H1 (cell line): Measurements from ENCODE around the gene ADRA2B. TPM values are rescaled to one million over a fixed set of nuclear protein-coding genes. Genes with fewer than 3 reads are reported as not detected.

Source experiments
- CTCF ChIA-PET: fragments of 300-600 bp; sonication (Branson Sonifier 250); formaldehyde crosslinking; loops from one replicate; lab custom pipeline; 2021; ENCODE audit not compliant: partially characterized antibody; lab: Charles Lee
- POLR2A ChIA-PET: fragments of 300-600 bp; sonication (Branson Sonifier 250); formaldehyde crosslinking; loops from one replicate; lab custom pipeline; 2021; ENCODE audit warnings: inconsistent platforms; ENCODE audit not compliant: partially characterized antibody; lab: Charles Lee
- DNase-seq, 2 experiments: peaks; one replicate each; pipeline versions ENCODE4 v3.0.0 to v3.0.0-alpha.2; 2010 to 2022; ENCODE audit warnings: low spot score in 2 of 2, low read depth in 1 of 2, mixed read lengths in 1 of 2
- FAIRE-seq: peaks from 2 replicates; lab custom pipeline; 2011; peaks lifted over from hg19 to GRCh38; lab: Jason Lieb, UNC
- H2AFZ ChIP-seq: 2 replicates; pipeline ENCODE4 v1.8.1; 2012; ENCODE audit warnings: low read length, inconsistent platforms
- H2AK5ac ChIP-seq: 2 replicates; pipeline ENCODE4 v1.6.1; 2013; ENCODE audit warnings: low read depth, low read length
- H2BK120ac ChIP-seq: replicated peaks from 2 replicates; pipeline ENCODE3; 2013; ENCODE audit warnings: low read depth, low read length, inconsistent platforms
- H2BK12ac ChIP-seq: 2 replicates; pipeline ENCODE4 v1.6.1; 2013; ENCODE audit warnings: low read depth, low read length
- H2BK15ac ChIP-seq: 2 replicates; pipeline ENCODE4 v1.6.1; 2013; ENCODE audit warnings: low read length
- H2BK20ac ChIP-seq: 2 replicates; pipeline ENCODE4 v1.6.1; 2013; ENCODE audit warnings: low read length
- H2BK5ac ChIP-seq: 2 replicates; pipeline ENCODE4 v1.6.1; 2013; ENCODE audit warnings: low read depth, low read length
- H3K14ac ChIP-seq: 2 replicates; pipeline ENCODE4 v1.6.1; 2013; ENCODE audit warnings: inconsistent platforms; ENCODE audit not compliant: insufficient read length
- H3K18ac ChIP-seq: 2 replicates; pipeline ENCODE4 v1.6.1; 2013; ENCODE audit warnings: low read length; ENCODE audit errors: extremely low read depth
- H3K23ac ChIP-seq: 2 replicates; pipeline ENCODE4 v1.6.1; 2013; ENCODE audit warnings: inconsistent platforms; ENCODE audit not compliant: insufficient read length
- H3K23me2 ChIP-seq: 2 replicates; pipeline ENCODE4 v1.6.1; 2013; ENCODE audit warnings: low read depth, low read length
- H3K27ac ChIP-seq: 2 replicates; pipeline ENCODE4 v1.6.1; 2011; ENCODE audit warnings: low read depth, low read length, inconsistent platforms
- H3K27me3 ChIP-seq, 4 experiments: replicated peaks in 1 of 4; 1 replicate in 1 of 4; 2 replicates in 3 of 4; pipeline versions ENCODE4 v1.6.1 to v1.8.1; 2011 to 2013; ENCODE audit warnings: low read length in 3 of 4, mild to moderate bottlenecking in 3 of 4, inconsistent platforms in 2 of 4, mixed read lengths in 2 of 4, moderate library complexity in 1 of 4; ENCODE audit not compliant: control insufficient read depth in 3 of 4, insufficient read depth in 3 of 4; ENCODE audit errors: extremely low read depth in 1 of 4
- H3K36me3 ChIP-seq, 4 experiments: 2 replicates each; pipeline versions ENCODE4 v1.6.1 to v1.8.1; 2011 to 2013; ENCODE audit warnings: mild to moderate bottlenecking in 4 of 4, low read length in 3 of 4, moderate library complexity in 2 of 4, control low read depth in 1 of 4, inconsistent platforms in 1 of 4; ENCODE audit not compliant: insufficient read depth in 4 of 4, control insufficient read depth in 2 of 4
- H3K4ac ChIP-seq: replicated peaks from 2 replicates; pipeline ENCODE3; 2013; ENCODE audit warnings: low read length, low read depth, mixed read lengths, inconsistent platforms; ENCODE audit not compliant: insufficient read length
- H3K4me1 ChIP-seq, 4 experiments: replicated peaks in 1 of 4; 1 replicate in 1 of 4; 2 replicates in 3 of 4; pipeline versions ENCODE4 v1.6.1 to v1.8.1; 2011 to 2013; ENCODE audit warnings: low read length in 3 of 4, inconsistent platforms in 2 of 4, mixed read lengths in 1 of 4; ENCODE audit not compliant: insufficient read depth in 4 of 4, control insufficient read depth in 3 of 4
- H3K4me2 ChIP-seq, 2 experiments: 2 replicates each; pipeline versions ENCODE4 v1.6.1 to v1.8.1; 2011 to 2013; ENCODE audit warnings: low read depth in 2 of 2, low read length in 2 of 2, control low read depth in 1 of 2, inconsistent platforms in 1 of 2, mild to moderate bottlenecking in 1 of 2; ENCODE audit not compliant: insufficient read depth in 1 of 2
- H3K4me3 ChIP-seq, 4 experiments: fragments of 200-600, 300-600 bp in 1 of 4; sonication (generic), shearing (Covaris generic), sonication (Bioruptor Twin) in 1 of 4; 2 replicates each; pipeline versions ENCODE4 v1.5.1 to v1.8.1; 2011 to 2016; ENCODE audit warnings: low read length in 4 of 4, low read depth in 3 of 4, control low read depth in 2 of 4, inconsistent platforms in 2 of 4, mild to moderate bottlenecking in 2 of 4, mixed read lengths in 1 of 4, moderate library complexity in 1 of 4; ENCODE audit not compliant: insufficient read depth in 2 of 4; ENCODE audit errors: extremely low read depth in 1 of 4
- H3K56ac ChIP-seq: replicated peaks from 2 replicates; pipeline ENCODE3; 2013; ENCODE audit warnings: low read depth, mild to moderate bottlenecking, mixed read lengths, low read length, inconsistent platforms; ENCODE audit not compliant: insufficient read length
- H3K79me1 ChIP-seq: 2 replicates; pipeline ENCODE4 v1.6.1; 2013; ENCODE audit warnings: low read depth, low read length, control low read depth
- H3K79me2 ChIP-seq, 2 experiments: 2 replicates each; pipeline versions ENCODE4 v1.6.1 to v1.8.1; 2012 to 2013; ENCODE audit warnings: low read length in 2 of 2, mild to moderate bottlenecking in 2 of 2, inconsistent platforms in 1 of 2; ENCODE audit not compliant: insufficient read depth in 2 of 2, control insufficient read depth in 1 of 2
- H3K9ac ChIP-seq, 4 experiments: replicated peaks in 1 of 4; 1 replicate in 1 of 4; 2 replicates in 3 of 4; pipeline versions ENCODE4 v1.6.1 to v1.8.1; 2011 to 2013; ENCODE audit warnings: low read depth in 3 of 4, low read length in 3 of 4, control low read depth in 2 of 4, mild to moderate bottlenecking in 2 of 4, moderate library complexity in 2 of 4, inconsistent platforms in 1 of 4; ENCODE audit errors: extremely low read depth in 1 of 4
- H3K9me3 ChIP-seq, 2 experiments: 2 replicates each; pipeline versions ENCODE4 v1.6.1 to v1.8.1; 2012 to 2013; ENCODE audit warnings: mild to moderate bottlenecking in 2 of 2, moderate library complexity in 2 of 2, control low read depth in 1 of 2, inconsistent platforms in 1 of 2, low read depth in 1 of 2, low read length in 1 of 2, mixed read lengths in 1 of 2; ENCODE audit not compliant: insufficient read depth in 2 of 2
- H4K20me1 ChIP-seq, 2 experiments: replicated peaks in 1 of 2; 2 replicates each; pipeline versions ENCODE3 to v1.8.1; 2011 to 2013; ENCODE audit warnings: inconsistent platforms in 2 of 2, low read length in 2 of 2, mild to moderate bottlenecking in 1 of 2; ENCODE audit not compliant: insufficient read depth in 2 of 2, control insufficient read depth in 1 of 2
- H4K5ac ChIP-seq: 2 replicates; pipeline ENCODE4 v1.6.1; 2013; ENCODE audit warnings: low read length, low read depth, mixed read lengths, inconsistent platforms; ENCODE audit not compliant: insufficient read length
- H4K8ac ChIP-seq: 2 replicates; pipeline ENCODE4 v1.8.0; 2013; ENCODE audit warnings: mild to moderate bottlenecking, moderate library complexity, low read length, inconsistent platforms; ENCODE audit not compliant: insufficient read depth; ENCODE audit errors: extremely low read depth
- H4K91ac ChIP-seq: replicated peaks from 2 replicates; pipeline ENCODE3; 2013; ENCODE audit warnings: low read length, mixed read lengths, inconsistent platforms; ENCODE audit not compliant: insufficient read length
- ATF3 ChIP-seq: IDR thresholded peaks from 2 replicates; pipeline ENCODE4 v1.6.1; 2011; ENCODE audit warnings: low read depth, mild to moderate bottlenecking, low read length; ENCODE audit not compliant: insufficient read depth
- BCL11A ChIP-seq, 2 experiments: IDR thresholded peaks; one replicate each; pipeline ENCODE4 v1.6.1; 2011; ENCODE audit warnings: low read depth in 2 of 2, low read length in 2 of 2, mild to moderate bottlenecking in 2 of 2
- CBX5 ChIP-seq: fragments of 300-800, 300-1000 bp; sonication (generic); IDR thresholded peaks from 2 replicates; pipeline ENCODE4 v1.7.1; 2016; ENCODE audit warnings: antibody characterized with exemption, low read length, low read depth
- CHD2 ChIP-seq: IDR thresholded peaks from 2 replicates; pipeline ENCODE4 v1.6.1; 2012; ENCODE audit warnings: low read length, improper control_type of control experiment
- CREB1 ChIP-seq: IDR thresholded peaks from 2 replicates; pipeline ENCODE4 v1.6.1; 2012; ENCODE audit warnings: inconsistent platforms
- EZH2 ChIP-seq: fragments of 200-600 bp; sonication (generic); IDR thresholded peaks from 2 replicates; pipeline ENCODE4 v1.7.1; 2012; ENCODE audit warnings: low read depth, mild to moderate bottlenecking, moderate library complexity, low read length, inconsistent platforms; ENCODE audit not compliant: severe bottlenecking
- RAD21 ChIP-seq, 2 experiments: IDR thresholded peaks in 1 of 2; conservative IDR thresholded peaks in 1 of 2; 2 replicates each; pipeline ENCODE4 v1.6.1; 2011; ENCODE audit warnings: low read depth in 2 of 2, low read length in 2 of 2, improper control_type of control experiment in 1 of 2, inconsistent platforms in 1 of 2, mild to moderate bottlenecking in 1 of 2, moderate library complexity in 1 of 2
- RBBP5 ChIP-seq: IDR thresholded peaks from 2 replicates; pipeline ENCODE4 v1.7.1; 2012; ENCODE audit warnings: low read depth, mild to moderate bottlenecking, inconsistent platforms, low read length, moderate library complexity, borderline replicate concordance
- TEAD4 ChIP-seq: IDR thresholded peaks from 2 replicates; pipeline ENCODE4 v1.6.1; 2012; ENCODE audit warnings: low read depth, low read length, inconsistent platforms, mixed read lengths
- WGBS, 2 experiments: shearing (Covaris generic) in 1 of 2; methylation state at CpG; one replicate each; pipeline versions ENCODE4 v1.1.6 to v1.1.7; 2013 to 2015; ENCODE audit warnings: low lambda C conversion rate in 2 of 2, mixed read lengths in 2 of 2, inconsistent platforms in 1 of 2, low coverage in 1 of 2, missing lambda C conversion rate in 1 of 2; ENCODE audit not compliant: insufficient replicate concordance in 2 of 2, insufficient coverage in 1 of 2, insufficient read length in 1 of 2; ENCODE audit errors: extremely low coverage in 1 of 2, missing lambda C conversion rate in 1 of 2; 5-methylcytosine and 5-hydroxymethylcytosine counted together
- polyA plus RNA-seq, 7 experiments: library from polyadenylated mRNA; depleted of rRNA in 3 of 7; stranded (reverse) in 5 of 7; unstranded in 2 of 7; fragments of >200 nt in 5 of 7; fragments of 200-250 nt in 2 of 7; gene quantifications; 1 replicate in 5 of 7; 2 replicates in 1 of 7; 4 replicates in 1 of 7; pipeline versions ENCODE4 v1.2.1 to v1.2.3, GENCODE V29; 2011 to 2013; ENCODE audit warnings: missing spikeins in 2 of 7, mixed read lengths in 2 of 7
- total RNA-seq: library from RNA; stranded (reverse); fragmentation: NEBNext Ultra II Directional; extraction: Animal tissue kit (Norgen Biotek cat#: 25700); gene quantifications from 2 replicates; pipeline ENCODE4 v1.2.1, GENCODE V29; 2021

The ADRA2B gene
- total and polyA plus RNA-seq, 2 of the 8 experiments (the other 6 are each of a cell fraction or from before 2014, with no cell fraction given) = 5.8 to 6.5 TPM

GRCh38 chr2:96143848-96144480, 27.6 kb upstream of the ADRA2B start:
- Histone ChIP-seq H3K14ac (no peak overlapping the region), H3K4me3 (peak overlapping the region; percentile 38 to 69 (median 41)), H3K23ac (no peak overlapping the region), H2BK120ac (no peak overlapping the region), H3K27ac (no peak overlapping the region), H3K18ac (peak overlapping the region; percentile 87; the same call in 1 of the 2 replicates), H3K4ac (peak overlapping the region; percentile 83), H2BK20ac (no peak overlapping the region), H3K79me1 (no peaks in the 10 kb centered on the region), H3K23me2 (peaks cover 7% of the 10 kb centered on the region), H3K36me3 (no peaks in the 10 kb centered on the region), H2BK15ac (peak overlapping the region; percentile 90; the same call in 1 of the 2 replicates), H3K4me1 (peaks cover 0 to 45% (median 29%) of the 10 kb centered on the region in 4 experiments; a peak in 6 of 7 replicates), H3K4me2 (peak overlapping the region; percentile 66 to 89), H2BK12ac (peak overlapping the region; percentile 75; the same call in 1 of the 2 replicates), H4K20me1 (no peaks in the 10 kb centered on the region), H3K9me3 (no peaks in the 10 kb centered on the region), H2BK5ac (no peak overlapping the region), H4K91ac (peak overlapping the region; percentile 73), H4K8ac (no peak overlapping the region), H2AK5ac (no peak overlapping the region), H3K9ac (no peak overlapping the region), H3K27me3 (peaks cover 4 to 30% (median 20%) of the 10 kb centered on the region in 4 experiments; a peak in 6 of 7 replicates), H4K5ac (no peak overlapping the region), H3K79me2 (no peaks in the 10 kb centered on the region), H2AFZ (no peak overlapping the region), H3K56ac (no peak overlapping the region)
- POLR2A ChIA-PET = interaction anchor here (0.5 to 1.1 kb wide), 5 partner anchors 13 to 1071 kb away, joined by 3 read pairs; partner anchors contain the start of gene ADRA2B
- FAIRE-seq = no peak
- DNase-seq = peak in 1 of 2 experiments; percentile 71
- CTCF ChIA-PET = interaction anchor here (0.8 to 13.4 kb wide), 15 partner anchors 7 to 151 kb away, joined by 3 to 155 read pairs (median 6); partner anchors contain the start of genes ADRA2B and CIAO1
- WGBS, 2 experiments = 71% methylated on average over 23 of the region's 23 CpGs; no CpG with 5 or more reads in 1 of the 2 experiments
- TF ChIP-seq CHD2 (no peak), BCL11A (IDR thresholded peaks at IDR 0.05; ENCODE audit: low read depth in 2 of 2, low read length in 2 of 2) (no peak), EZH2 (no peak), RAD21 (IDR thresholded peaks at IDR 0.05 in 1 of 2, conservative IDR thresholded peaks at IDR 0.05 in 1 of 2; ENCODE audit: low read depth in 2 of 2, low read length in 2 of 2) (peak; percentile 17 to 40; a peak in 3 of 4 replicates), ATF3 (no peak), RBBP5 (no peak), CREB1 (peak; percentile 45; the same call in 1 of the 2 replicates), TEAD4 (no peak), CBX5 (no peak)
